Lower leg skin (tissue), 3 donors: ENCODE results near the gene GPATCH2L.

ENCODE experiments used
- CTCF ChIP-seq, 3 donors: fragments of 450-650 bp; IDR thresholded peaks; one replicate each; pipeline ENCODE4 v1.5.1; 2016; ENCODE audit warnings: antibody characterized with exemption in 3 of 3, mild to moderate bottlenecking in 3 of 3, moderate library complexity in 2 of 3
- POLR2A ChIP-seq, 2 donors: fragments of 450-650 bp; IDR thresholded peaks; one replicate each; pipeline ENCODE4 v1.6.1; 2016 to 2017; ENCODE audit warnings: antibody characterized with exemption in 2 of 2, mild to moderate bottlenecking in 1 of 2, moderate library complexity in 1 of 2

DNA sequence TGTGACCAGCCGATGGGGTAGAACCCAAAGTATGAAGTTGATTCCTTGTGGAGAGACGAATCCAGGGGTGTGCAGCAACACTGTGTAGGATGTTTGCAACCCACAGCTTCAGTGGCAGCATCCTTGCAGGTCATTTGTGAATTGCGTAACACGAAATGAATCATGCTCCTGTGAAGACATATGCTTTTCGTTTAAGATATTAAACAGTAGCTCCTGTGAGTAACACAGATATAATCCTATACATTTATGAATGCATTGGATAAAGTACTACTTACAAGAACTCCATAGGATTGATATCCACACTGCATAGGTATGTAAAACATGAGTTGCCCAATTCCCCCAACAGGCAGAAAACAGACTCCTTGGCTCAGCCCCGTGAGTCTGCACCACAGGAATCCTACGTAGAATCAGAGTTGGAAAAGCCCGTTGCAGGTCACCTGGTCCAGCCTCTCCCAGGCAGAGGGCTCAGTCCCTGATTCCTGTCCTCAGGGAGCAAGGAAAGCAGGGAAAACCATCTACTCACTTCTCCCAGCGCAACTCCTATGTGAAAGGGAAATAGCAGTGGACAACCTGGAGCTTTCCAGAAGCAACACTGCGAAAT lies 75.8 kb downstream of the GPATCH2L start:
- TF ChIP-seq POLR2A (IDR thresholded peaks at IDR 0.05) (no peak), CTCF (IDR thresholded peaks at IDR 0.05) (no peak)
